ENCODE data around the gene SYT8. TPM values are rescaled to one million over a fixed set of nuclear protein-coding genes. Genes with fewer than 3 reads are reported as not detected.

SYT8 gene, protein sequence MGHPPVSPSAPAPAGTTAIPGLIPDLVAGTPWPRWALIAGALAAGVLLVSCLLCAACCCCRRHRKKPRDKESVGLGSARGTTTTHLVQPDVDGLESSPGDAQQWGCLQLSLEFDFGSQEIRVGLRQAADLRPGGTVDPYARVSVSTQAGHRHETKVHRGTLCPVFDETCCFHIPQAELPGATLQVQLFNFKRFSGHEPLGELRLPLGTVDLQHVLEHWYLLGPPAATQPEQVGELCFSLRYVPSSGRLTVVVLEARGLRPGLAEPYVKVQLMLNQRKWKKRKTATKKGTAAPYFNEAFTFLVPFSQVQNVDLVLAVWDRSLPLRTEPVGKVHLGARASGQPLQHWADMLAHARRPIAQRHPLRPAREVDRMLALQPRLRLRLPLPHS
- total RNA-seq (2022; extraction: Qiagen RNA extraction; ENCODE audit: low read depth): 0.41 to 0.51 TPM in 2 of 5 replicates, not detected in the others

DNA sequence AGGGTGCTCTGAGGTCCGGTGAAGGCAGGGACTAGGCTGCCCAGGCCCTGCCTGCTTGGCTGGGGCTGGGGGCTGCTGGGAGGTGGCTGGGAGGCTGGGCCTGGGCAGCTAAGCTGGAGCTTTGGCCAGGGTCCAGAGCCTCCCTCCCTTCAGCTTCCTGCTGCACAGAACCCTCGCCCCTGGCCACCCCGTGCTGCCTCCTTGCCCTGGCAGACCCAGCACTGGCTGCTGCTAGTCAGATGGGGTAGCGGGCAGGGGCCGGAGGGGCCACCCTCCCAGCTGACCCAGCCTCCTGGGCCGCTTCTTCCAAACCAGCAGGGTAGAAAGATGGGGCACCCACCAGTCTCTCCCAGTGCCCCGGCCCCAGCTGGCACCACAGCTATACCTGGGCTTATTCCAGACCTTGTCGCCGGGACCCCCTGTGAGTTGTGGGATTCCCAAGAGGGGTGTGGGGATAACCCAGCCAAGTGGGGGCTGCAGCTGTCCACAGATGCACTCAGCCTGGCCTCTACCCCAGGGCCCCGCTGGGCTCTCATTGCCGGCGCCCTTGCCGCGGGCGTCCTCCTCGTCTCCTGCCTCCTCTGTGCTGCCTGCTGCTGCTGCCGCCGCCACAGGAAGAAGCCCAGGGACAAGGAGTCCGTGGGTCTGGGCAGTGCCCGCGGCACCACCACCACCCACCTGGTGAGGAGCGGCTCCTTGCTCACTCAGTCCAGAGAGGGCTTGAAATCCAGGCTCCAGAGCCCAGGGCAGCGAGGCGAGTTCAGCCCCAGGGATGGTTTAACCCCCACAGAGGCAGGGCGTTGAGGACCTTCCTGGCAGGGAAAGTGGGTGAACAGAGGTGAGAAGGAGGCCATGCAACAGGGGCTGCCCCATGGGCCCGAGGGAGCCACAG, at the start of gene SYT8:
Gene SYT8, plus strand, starts transcription at position 212 of the 892 bp plus-strand sequence. Its CDS starts 116 bp downstream, at position 328.

GRCh38 chr11:1838426-1839144, 3.8 kb downstream of the SYT8 start, which contains the start of gene TNNI2:
Gene TNNI2 (plus strand): TSS chr11:1838981. CDS start chr11:1839697, 716 bp downstream.

GRCh38 chr11:1852877-1853276, 18.1 kb downstream of the SYT8 start, which contains the start of gene LSP1:
Gene LSP1 (plus strand): TSS chr11:1853084. CDS start chr11:1853145, 61 bp downstream.

Other genes with a start within 250 kb of the SYT8 start
- gene KRTAP5-1, start 249.7 kb upstream of the SYT8 start, total RNA-seq (2022; extraction: Qiagen RNA extraction; ENCODE audit: low read depth): not detected in 5 replicates
- gene KRTAP5-2, start 236.7 kb upstream of the SYT8 start, total RNA-seq (2022; extraction: Qiagen RNA extraction; ENCODE audit: low read depth): not detected in 5 replicates
- not detected in 5 replicates for gene KRTAP5-3, start 226.5 kb upstream of the SYT8 start, total RNA-seq (2022; extraction: Qiagen RNA extraction; ENCODE audit: low read depth)
- not detected in 5 replicates for gene KRTAP5-4, start 212.9 kb upstream of the SYT8 start, total RNA-seq (2022; extraction: Qiagen RNA extraction; ENCODE audit: low read depth)
- gene KRTAP5-5, start 205.2 kb upstream of the SYT8 start, total RNA-seq (2022; extraction: Qiagen RNA extraction; ENCODE audit: low read depth): not detected in 5 replicates
- not detected in 5 replicates for gene KRTAP5-6, start 137.8 kb upstream of the SYT8 start, total RNA-seq (2022; extraction: Qiagen RNA extraction; ENCODE audit: low read depth)
- 0.71 to 1.6 TPM (median 0.99 TPM) in 5 replicates for gene IFITM10, start 84.4 kb upstream of the SYT8 start, total RNA-seq (2022; extraction: Qiagen RNA extraction; ENCODE audit: low read depth)
- gene CTSD, start 71.1 kb upstream of the SYT8 start, total RNA-seq (2022; extraction: Qiagen RNA extraction; ENCODE audit: low read depth): 251 to 557 TPM (median 487 TPM) in 5 replicates
- gene TNNI2, start 4.0 kb downstream of the SYT8 start, total RNA-seq (2022; extraction: Qiagen RNA extraction; ENCODE audit: low read depth): 0.39 TPM in 1 of 5 replicates, not detected in the others
- 1.2 to 2.7 TPM (median 1.8 TPM) in 5 replicates for gene LSP1, start 18.1 kb downstream of the SYT8 start, total RNA-seq (2022; extraction: Qiagen RNA extraction; ENCODE audit: low read depth)
- not detected in 5 replicates for gene PRR33, start 56.9 kb downstream of the SYT8 start, total RNA-seq (2022; extraction: Qiagen RNA extraction; ENCODE audit: low read depth)
- 0.27 TPM in 1 of 5 replicates, not detected in the others for gene TNNT3, start 84.7 kb downstream of the SYT8 start, total RNA-seq (2022; extraction: Qiagen RNA extraction; ENCODE audit: low read depth)
- gene MRPL23, start 112.3 kb downstream of the SYT8 start, total RNA-seq (2022; extraction: Qiagen RNA extraction; ENCODE audit: low read depth): 123 to 167 TPM (median 160 TPM) in 5 replicates
- 6.6 to 16.7 TPM (median 12.0 TPM) in 5 replicates for gene H19, start 162.9 kb downstream of the SYT8 start, total RNA-seq (2022; extraction: Qiagen RNA extraction; ENCODE audit: low read depth)